ENCODE data around the gene NFYC. TPM values are rescaled to one million over a fixed set of nuclear protein-coding genes. Genes with fewer than 3 reads are reported as not detected.
A peak's percentile ranks its signal among the peaks of the same experiment; 100 is the strongest.

NFYC gene
- total and polyA plus RNA-seq, 9 donors: 35.7 to 66.4 (median 57.8) TPM

- Histone ChIP-seq H3K4me3 (ENCODE audit: low read length) (no peak overlapping the region), H3K9me3 (replicated peaks; ENCODE audit: control insufficient read depth, low read depth, low read length) (peaks cover 11% of the 10 kb centered on the region), H3K36me3 (ENCODE audit: control insufficient read depth, insufficient read depth, low read length) (peaks cover 4% of the 10 kb centered on the region), H3K4me1 (ENCODE audit: control insufficient read depth, insufficient read depth, low read length) (peaks cover 47% of the 10 kb centered on the region), H3K27ac (ENCODE audit: low read length) (peak overlapping the region; percentile 57), H3K27me3 (ENCODE audit: control insufficient read depth, insufficient read depth, low read length) (peaks cover 17% of the 10 kb centered on the region)
- 56% methylated on average over 6 of the region's 11 CpGs for WGBS (ENCODE audit: insufficient coverage)
- no peak for DNase-seq
These were observed 89.4 kb downstream of the NFYC start for GRCh38 chr1:40780678-40781607.

DNA sequence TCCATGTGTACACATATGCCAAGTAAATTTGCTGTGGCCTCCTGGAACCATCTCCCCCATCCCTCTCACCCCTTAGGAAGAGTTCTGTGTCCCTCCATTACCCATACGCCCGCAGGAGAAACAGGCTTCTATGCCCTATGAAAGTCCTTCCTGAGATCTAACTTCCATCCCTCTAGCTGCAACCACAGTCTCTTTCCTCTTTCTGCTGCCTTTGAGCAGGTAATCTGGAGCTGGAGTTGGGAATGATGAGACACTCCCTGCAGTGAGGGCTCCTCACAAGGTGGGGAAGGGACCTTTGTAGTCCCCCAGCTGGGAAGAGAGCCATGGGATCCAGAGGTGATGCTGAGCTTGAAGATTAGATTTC, 90.1 kb downstream of the NFYC start:
- peaks cover 6% of the 10 kb centered on the region for H3K9me3 ChIP-seq (replicated peaks; ENCODE audit: control insufficient read depth, low read depth, low read length)
- H3K4me1 ChIP-seq (ENCODE audit: control insufficient read depth, insufficient read depth, low read length): peaks cover 52% of the 10 kb centered on the region
- DNase-seq: no peak
- H3K27ac ChIP-seq (ENCODE audit: low read length): peak overlapping the region; percentile 57
- H3K36me3 ChIP-seq (ENCODE audit: control insufficient read depth, insufficient read depth, low read length): no peaks in the 10 kb centered on the region
- H3K4me3 ChIP-seq (ENCODE audit: low read length): no peak overlapping the region
- 92% methylated on average over 2 of the region's 2 CpGs for WGBS (ENCODE audit: insufficient coverage)
- peaks cover 17% of the 10 kb centered on the region for H3K27me3 ChIP-seq (ENCODE audit: control insufficient read depth, insufficient read depth, low read length)

GRCh38 chr1:40782371-40782956, 91.0 kb downstream of the NFYC start:
- Histone ChIP-seq H3K27me3 (ENCODE audit: control insufficient read depth, insufficient read depth, low read length) (peaks cover 19% of the 10 kb centered on the region), H3K4me3 (ENCODE audit: low read length) (peak overlapping the region; percentile 37), H3K27ac (ENCODE audit: low read length) (peak overlapping the region; percentile 73), H3K4me1 (ENCODE audit: control insufficient read depth, insufficient read depth, low read length) (peaks cover 56% of the 10 kb centered on the region), H3K36me3 (ENCODE audit: control insufficient read depth, insufficient read depth, low read length) (no peaks in the 10 kb centered on the region), H3K9me3 (replicated peaks; ENCODE audit: control insufficient read depth, low read depth, low read length) (peaks cover 1% of the 10 kb centered on the region)
- no peak for DNase-seq
- 2% methylated on average over 12 of the region's 20 CpGs for WGBS (ENCODE audit: insufficient coverage)

GRCh38 chr1:40783001-40783905, 91.7 kb downstream of the NFYC start, which contains the start of gene KCNQ4:
Gene KCNQ4, plus strand, starts transcription at chr1:40783787. Its CDS starts 307 bp downstream, at chr1:40784094.
- peak; percentile 67 for DNase-seq
- no peaks in the 10 kb centered on the region for H3K9me3 ChIP-seq (replicated peaks; ENCODE audit: control insufficient read depth, low read depth, low read length)
- H3K4me1 ChIP-seq (ENCODE audit: control insufficient read depth, insufficient read depth, low read length): peaks cover 58% of the 10 kb centered on the region
- peak within 1 kb of the TSS; percentile 74 for H3K27ac ChIP-seq (ENCODE audit: low read length)
- no peaks in the 10 kb centered on the region for H3K36me3 ChIP-seq (ENCODE audit: control insufficient read depth, insufficient read depth, low read length)
- H3K4me3 ChIP-seq (ENCODE audit: low read length): peak within 1 kb of the TSS; percentile 45
- H3K27me3 ChIP-seq (ENCODE audit: control insufficient read depth, insufficient read depth, low read length): peaks cover 19% of the 10 kb centered on the region
- 2% methylated on average over 50 of the region's 73 CpGs for WGBS (ENCODE audit: insufficient coverage)

DNA sequence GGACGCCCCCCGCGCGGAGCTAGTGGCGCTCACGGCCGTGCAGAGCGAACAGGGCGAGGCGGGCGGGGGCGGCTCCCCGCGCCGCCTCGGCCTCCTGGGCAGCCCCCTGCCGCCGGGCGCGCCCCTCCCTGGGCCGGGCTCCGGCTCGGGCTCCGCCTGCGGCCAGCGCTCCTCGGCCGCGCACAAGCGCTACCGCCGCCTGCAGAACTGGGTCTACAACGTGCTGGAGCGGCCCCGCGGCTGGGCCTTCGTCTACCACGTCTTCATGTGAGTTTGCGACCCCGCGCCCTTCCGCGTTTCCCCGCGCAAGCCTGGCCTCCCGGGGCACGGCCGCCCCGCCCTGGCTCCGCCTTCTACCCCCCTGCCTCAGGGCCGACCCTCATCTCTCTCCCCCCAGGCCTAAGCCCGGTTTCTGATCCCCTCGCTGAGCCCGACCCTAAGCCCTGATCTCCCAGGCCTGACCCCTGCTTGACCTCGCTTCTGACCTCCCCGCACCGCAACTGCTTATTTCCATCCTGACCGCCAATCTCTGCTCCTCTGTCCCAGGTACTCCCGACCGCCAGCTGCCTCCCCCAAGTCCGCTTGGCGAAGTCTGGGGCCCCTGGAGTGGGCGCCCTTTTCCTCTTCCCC, 92.8 kb downstream of the NFYC start:
- Histone ChIP-seq H3K36me3 (ENCODE audit: control insufficient read depth, insufficient read depth, low read length) (no peaks in the 10 kb centered on the region), H3K27ac (ENCODE audit: low read length) (peak overlapping the region; percentile 74)
- 11% methylated on average over 63 of the region's 63 CpGs for WGBS (ENCODE audit: insufficient coverage)

GRCh38 chr1:40784771-40785151, 93.3 kb downstream of the NFYC start:
- peak overlapping the region; percentile 74 for H3K27ac ChIP-seq (ENCODE audit: low read length)
- WGBS (ENCODE audit: insufficient coverage): 80% methylated on average over 1 of the region's 10 CpGs
- DNase-seq: no peak
- H3K27me3 ChIP-seq (ENCODE audit: control insufficient read depth, insufficient read depth, low read length): peaks cover 19% of the 10 kb centered on the region
- H3K36me3 ChIP-seq (ENCODE audit: control insufficient read depth, insufficient read depth, low read length): no peaks in the 10 kb centered on the region
- no peaks in the 10 kb centered on the region for H3K9me3 ChIP-seq (replicated peaks; ENCODE audit: control insufficient read depth, low read depth, low read length)
- H3K4me1 ChIP-seq (ENCODE audit: control insufficient read depth, insufficient read depth, low read length): peaks cover 58% of the 10 kb centered on the region
- peak overlapping the region; percentile 45 for H3K4me3 ChIP-seq (ENCODE audit: low read length)

More for the DNA sequence above, 92.8 kb downstream of the NFYC start:
- Histone ChIP-seq H3K27me3 (ENCODE audit: control insufficient read depth, insufficient read depth, low read length) (peaks cover 19% of the 10 kb centered on the region), H3K9me3 (replicated peaks; ENCODE audit: control insufficient read depth, low read depth, low read length) (no peaks in the 10 kb centered on the region), H3K4me3 (ENCODE audit: low read length) (peak overlapping the region; percentile 45), H3K4me1 (ENCODE audit: control insufficient read depth, insufficient read depth, low read length) (peaks cover 58% of the 10 kb centered on the region)
- no peak for DNase-seq

DNA sequence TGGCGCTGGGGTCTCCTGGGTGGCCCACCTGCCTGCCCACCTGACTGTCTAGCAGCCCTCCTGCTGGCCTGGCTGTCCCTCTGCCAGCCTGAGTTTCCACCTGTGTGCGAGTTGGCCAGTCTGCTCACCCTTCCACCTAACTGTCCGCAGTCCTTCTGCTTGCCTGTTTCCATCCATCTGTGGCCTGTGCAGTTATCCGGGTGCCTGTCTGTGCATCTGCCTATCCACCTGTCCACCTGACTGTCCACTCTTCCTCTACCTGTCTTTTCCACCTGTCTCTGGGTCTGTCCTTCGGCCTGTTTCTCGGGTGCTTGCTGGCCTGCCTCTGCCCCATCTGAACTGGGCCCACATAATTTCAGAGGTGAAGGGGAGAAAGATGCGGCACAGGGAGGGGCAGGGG, 93.9 kb downstream of the NFYC start:
- no peaks in the 10 kb centered on the region for H3K36me3 ChIP-seq (ENCODE audit: control insufficient read depth, insufficient read depth, low read length)
- peaks cover 56% of the 10 kb centered on the region for H3K4me1 ChIP-seq (ENCODE audit: control insufficient read depth, insufficient read depth, low read length)
- WGBS (ENCODE audit: insufficient coverage): 93% methylated on average over 5 of the region's 7 CpGs
- no peaks in the 10 kb centered on the region for H3K9me3 ChIP-seq (replicated peaks; ENCODE audit: control insufficient read depth, low read depth, low read length)
- peaks cover 19% of the 10 kb centered on the region for H3K27me3 ChIP-seq (ENCODE audit: control insufficient read depth, insufficient read depth, low read length)
- no peak overlapping the region for H3K27ac ChIP-seq (ENCODE audit: low read length)
- no peak for DNase-seq
- H3K4me3 ChIP-seq (ENCODE audit: low read length): peak overlapping the region; percentile 45

- H3K4me1 ChIP-seq (ENCODE audit: control insufficient read depth, insufficient read depth, low read length): peaks cover 47% of the 10 kb centered on the region
- DNase-seq: no peak
- no peaks in the 10 kb centered on the region for H3K36me3 ChIP-seq (ENCODE audit: control insufficient read depth, insufficient read depth, low read length)
- H3K27ac ChIP-seq (ENCODE audit: low read length): no peak overlapping the region
- no peak overlapping the region for H3K4me3 ChIP-seq (ENCODE audit: low read length)
- H3K9me3 ChIP-seq (replicated peaks; ENCODE audit: control insufficient read depth, low read depth, low read length): no peaks in the 10 kb centered on the region
- peaks cover 19% of the 10 kb centered on the region for H3K27me3 ChIP-seq (ENCODE audit: control insufficient read depth, insufficient read depth, low read length)
- 69% methylated on average over 6 of the region's 9 CpGs for WGBS (ENCODE audit: insufficient coverage)
These were observed 94.9 kb downstream of the NFYC start for GRCh38 chr1:40786171-40786994.
